ENCODE results near the gene FGD2. TPM values are rescaled to one million over a fixed set of nuclear protein-coding genes. Genes with fewer than 3 reads are reported as not detected.
A peak's percentile ranks its signal among the peaks of the same experiment; 100 is the strongest.
"Not testable (repeated sequence)": the region's sequence is repeated elsewhere in the genome, so short reads cannot be mapped to it uniquely, and the experiment has no call there.

The FGD2 gene
- total RNA-seq, 1 donor from 2014 or later = 0.10 TPM

- Mint-ChIP-seq H3K4me1 (ENCODE audit: unreplicated experiment) (peaks cover 21% of the 10 kb centered on the region), H3K4me3 (peak within 1 kb of the TSS; percentile 100), H3K27ac (peak within 1 kb of the TSS; percentile 98), H3K36me3 (peaks cover 6% of the 10 kb centered on the region), H3K9me3 (peaks cover 3% of the 10 kb centered on the region), H3K27me3 (no peaks in the 10 kb centered on the region)
- peak; percentile 95 for DNase-seq (ENCODE audit: extremely low spot score, unreplicated experiment)
- TF ChIP-seq CTCF (conservative IDR thresholded peaks at IDR 0.05) = no peak
Observed at GRCh38 chr6:36985808-36986703, 19.4 kb upstream of the FGD2 start, which contains the start of gene MTCH1. Gene MTCH1 (minus strand): TSS chr6:36986196. CDS start chr6:36986173, 23 bp downstream.

GRCh38 chr6:36986704-36987047, 18.8 kb upstream of the FGD2 start:
- Mint-ChIP-seq H3K9me3 (peaks cover 3% of the 10 kb centered on the region), H3K27ac (peak overlapping the region; percentile 98), H3K27me3 (no peaks in the 10 kb centered on the region), H3K4me1 (ENCODE audit: unreplicated experiment) (peaks cover 19% of the 10 kb centered on the region), H3K36me3 (peaks cover 5% of the 10 kb centered on the region), H3K4me3 (peak overlapping the region; percentile 100)
- no peak for TF ChIP-seq CTCF (conservative IDR thresholded peaks at IDR 0.05)
- DNase-seq (ENCODE audit: extremely low spot score, unreplicated experiment) = no peak

GRCh38 chr6:36989264-36989663, 16.2 kb upstream of the FGD2 start:
- peaks cover 14% of the 10 kb centered on the region for H3K4me1 Mint-ChIP-seq (ENCODE audit: unreplicated experiment)
- no peak for TF ChIP-seq CTCF (conservative IDR thresholded peaks at IDR 0.05)
- H3K9me3 Mint-ChIP-seq = peaks cover 3% of the 10 kb centered on the region

GRCh38 chr6:36990401-36990800, 15.1 kb upstream of the FGD2 start:
- not testable (repeated sequence) for H3K4me3 Mint-ChIP-seq; DNase-seq (ENCODE audit: extremely low spot score, unreplicated experiment); H3K9me3 Mint-ChIP-seq; H3K27ac Mint-ChIP-seq; H3K36me3 Mint-ChIP-seq; H3K27me3 Mint-ChIP-seq
- H3K4me1 Mint-ChIP-seq (ENCODE audit: unreplicated experiment) = peaks cover 14% of the 10 kb centered on the region

More at GRCh38 chr6:36989264-36989663, 16.2 kb upstream of the FGD2 start:
- DNase-seq (ENCODE audit: extremely low spot score, unreplicated experiment) = no peak
- Mint-ChIP-seq H3K27me3 (peaks cover 7% of the 10 kb centered on the region), H3K27ac (no peak overlapping the region), H3K36me3 (no peaks in the 10 kb centered on the region), H3K4me3 (no peak overlapping the region)

- no peak for TF ChIP-seq CTCF (conservative IDR thresholded peaks at IDR 0.05)
- Mint-ChIP-seq H3K27ac (peak overlapping the region; percentile 51), H3K9me3 (no peaks in the 10 kb centered on the region), H3K4me1 (ENCODE audit: unreplicated experiment) (peaks cover 18% of the 10 kb centered on the region), H3K27me3 (peaks cover 11% of the 10 kb centered on the region), H3K36me3 (no peaks in the 10 kb centered on the region), H3K4me3 (no peak overlapping the region)
- no peak for DNase-seq (ENCODE audit: extremely low spot score, unreplicated experiment)
Observed at GRCh38 chr6:36997811-36998722, 7.4 kb upstream of the FGD2 start.

GRCh38 chr6:36998723-36999038, 6.8 kb upstream of the FGD2 start:
- no peaks in the 10 kb centered on the region for H3K9me3 Mint-ChIP-seq
- peaks cover 6% of the 10 kb centered on the region for H3K27me3 Mint-ChIP-seq
- DNase-seq (ENCODE audit: extremely low spot score, unreplicated experiment) = no peak
- H3K4me3 Mint-ChIP-seq = no peak overlapping the region
- peaks cover 18% of the 10 kb centered on the region for H3K4me1 Mint-ChIP-seq (ENCODE audit: unreplicated experiment)
- no peaks in the 10 kb centered on the region for H3K36me3 Mint-ChIP-seq
- no peak for TF ChIP-seq CTCF (conservative IDR thresholded peaks at IDR 0.05)
- peak overlapping the region; percentile 51 for H3K27ac Mint-ChIP-seq
